Measurements from ENCODE around the gene FSD1.
"Not testable (repeated sequence)": the region's sequence is repeated elsewhere in the genome, so short reads cannot be mapped to it uniquely, and the experiment has no call there.

The FSD1 gene

DNA sequence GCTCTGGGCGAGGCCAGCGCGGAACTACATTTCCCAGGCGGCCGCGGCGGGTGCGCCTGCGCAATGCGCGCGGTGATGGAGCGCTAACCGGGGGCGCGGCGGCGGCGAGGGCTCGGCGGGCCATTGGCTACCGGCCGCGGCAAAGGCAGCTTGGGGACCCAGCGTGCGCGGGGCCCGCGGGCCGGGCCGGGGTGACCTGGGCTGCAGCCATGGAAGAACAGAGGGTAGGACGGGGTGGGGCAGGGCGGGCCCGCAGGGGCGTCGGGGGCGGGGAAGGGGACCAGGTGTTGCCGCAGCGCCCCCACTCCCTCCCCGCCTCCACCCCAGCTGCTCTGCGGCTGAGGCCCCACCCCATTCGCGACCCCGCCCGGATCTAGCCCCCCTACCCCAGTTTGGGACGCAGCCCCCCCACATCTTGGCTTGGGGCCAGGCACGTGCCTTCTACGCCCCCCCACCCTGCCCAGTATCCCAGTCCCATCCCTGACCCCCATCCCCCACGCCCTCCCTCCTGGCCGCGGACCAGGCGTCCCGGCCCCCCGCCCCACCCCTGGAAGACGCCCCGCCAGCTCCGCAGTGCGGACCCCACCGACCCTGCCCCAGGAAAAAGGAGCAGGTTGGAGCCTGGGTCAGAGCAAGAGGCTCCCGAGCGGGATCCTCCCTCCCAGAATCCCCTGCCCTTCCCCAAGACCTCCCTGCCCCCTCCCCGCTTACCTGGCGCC is at the start of gene FSD1:
Gene FSD1, plus strand, starts transcription at position 61 of the 719 bp plus-strand sequence. Its CDS starts 149 bp downstream, at position 210.
- H3K27ac Mint-ChIP-seq, result no peak within 1 kb of the TSS
- DNase-seq (ENCODE audit: low spot score in 2 of 2), result peak; percentile 33 to 56
- H3K9me3 Mint-ChIP-seq, result peaks cover 2% of the 10 kb centered on the region
- peaks cover 2% of the 10 kb centered on the region for H3K4me1 Mint-ChIP-seq
- H3K4me3 Mint-ChIP-seq, result peak within 1 kb of the TSS; percentile 77
- H3K36me3 Mint-ChIP-seq, result peaks cover 2% of the 10 kb centered on the region
- H3K27me3 Mint-ChIP-seq, result peaks cover 14% of the 10 kb centered on the region
- ATAC-seq (ENCODE audit: low read depth), result peak; percentile 87

- H3K9me3 Mint-ChIP-seq, result no peaks in the 10 kb centered on the region
- H3K4me3 Mint-ChIP-seq, result no peak overlapping the region
- H3K36me3 Mint-ChIP-seq, result peaks cover 32% of the 10 kb centered on the region
- H3K27me3 Mint-ChIP-seq, result no peaks in the 10 kb centered on the region
- H3K27ac Mint-ChIP-seq, result no peak overlapping the region
- H3K4me1 Mint-ChIP-seq, result peaks cover 5% of the 10 kb centered on the region
- DNase-seq (ENCODE audit: low spot score in 2 of 2) (no peak), ATAC-seq (ENCODE audit: low read depth) (no peak)
These were observed 47.8 kb upstream of the FSD1 start for GRCh38 chr19:4256563-4256962.

DNA sequence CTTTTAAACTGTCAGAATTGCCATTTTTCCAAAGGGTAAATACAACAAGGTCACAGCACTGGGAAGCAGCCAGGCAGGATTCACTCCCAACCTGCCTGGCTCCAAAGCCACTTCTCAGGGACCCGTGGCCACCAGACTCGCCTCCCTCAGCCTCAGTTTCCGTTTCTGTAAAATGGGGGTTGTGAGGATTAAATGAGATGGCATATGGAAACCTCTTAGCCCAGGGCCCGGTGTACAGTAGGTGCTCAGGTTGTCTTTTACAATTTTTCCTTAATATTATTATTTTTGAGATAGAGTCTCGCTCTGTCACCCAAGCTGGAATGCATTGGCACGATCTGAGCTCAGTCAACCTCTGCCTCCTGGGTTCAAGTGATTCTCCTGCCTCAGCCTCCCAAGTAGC is 47.4 kb upstream of the FSD1 start:
- Mint-ChIP-seq H3K9me3 (no peaks in the 10 kb centered on the region), H3K36me3 (peaks cover 34% of the 10 kb centered on the region), H3K27me3 (no peaks in the 10 kb centered on the region), H3K27ac (no peak overlapping the region), H3K4me3 (no peak overlapping the region), H3K4me1 (peaks cover 5% of the 10 kb centered on the region)
- ATAC-seq (ENCODE audit: low read depth) (no peak), DNase-seq (ENCODE audit: low spot score in 2 of 2) (no peak)

DNA sequence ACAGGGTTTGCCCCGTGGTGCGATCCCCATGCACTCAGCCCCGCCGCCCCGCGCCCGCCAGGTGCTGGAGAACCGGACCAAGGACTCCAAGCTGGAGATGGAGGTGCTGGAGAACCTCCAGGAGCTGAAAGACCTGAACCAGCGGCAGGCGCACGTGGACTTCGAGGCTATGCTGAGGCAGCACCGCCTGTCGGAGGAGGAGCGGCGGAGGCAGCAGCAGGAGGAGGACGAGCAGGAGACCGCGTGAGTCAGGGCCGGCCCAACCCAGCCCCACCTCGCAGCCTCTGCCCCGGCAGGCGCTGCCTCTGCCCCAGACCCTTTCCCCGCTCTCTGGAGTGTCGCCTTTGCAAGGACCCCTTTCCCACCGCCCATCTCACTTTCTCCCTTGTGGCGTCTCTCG is 46.2 kb upstream of the FSD1 start:
- no peak overlapping the region for H3K4me3 Mint-ChIP-seq
- ATAC-seq (ENCODE audit: low read depth) (no peak), DNase-seq (ENCODE audit: low spot score in 2 of 2) (no peak)
- no peaks in the 10 kb centered on the region for H3K9me3 Mint-ChIP-seq
- no peaks in the 10 kb centered on the region for H3K27me3 Mint-ChIP-seq
- peaks cover 36% of the 10 kb centered on the region for H3K36me3 Mint-ChIP-seq
- H3K27ac Mint-ChIP-seq, result no peak overlapping the region
- H3K4me1 Mint-ChIP-seq, result peaks cover 5% of the 10 kb centered on the region

DNA sequence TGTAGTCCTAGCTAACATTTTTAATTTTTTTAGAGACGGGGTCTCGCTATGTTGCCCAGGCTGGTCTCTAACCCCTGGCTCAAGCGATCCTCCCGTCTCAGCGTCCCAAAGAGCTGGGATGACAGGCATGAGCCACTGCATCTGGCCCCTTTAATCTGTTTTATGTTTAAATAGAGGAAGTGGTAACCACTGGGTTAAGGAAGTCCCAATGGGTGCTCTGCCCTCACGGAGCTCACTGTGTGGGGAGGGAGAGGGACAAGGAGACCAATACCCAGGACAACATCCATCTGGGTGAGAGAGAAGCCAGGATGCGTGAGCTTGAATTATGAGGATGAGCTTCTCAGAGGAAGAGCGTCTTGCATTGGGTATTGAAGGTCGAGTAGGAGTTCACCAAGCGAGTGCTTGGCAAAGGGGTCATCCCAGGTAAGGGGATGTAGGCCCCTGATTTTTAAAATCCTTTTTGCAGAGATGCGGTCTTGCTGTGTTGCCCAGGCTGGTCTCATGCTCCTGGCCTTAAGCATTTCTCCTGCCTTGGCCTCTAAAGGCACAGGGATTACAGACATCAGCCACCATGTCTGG is 43.7 kb upstream of the FSD1 start:
- no peak overlapping the region for H3K4me3 Mint-ChIP-seq

DNA sequence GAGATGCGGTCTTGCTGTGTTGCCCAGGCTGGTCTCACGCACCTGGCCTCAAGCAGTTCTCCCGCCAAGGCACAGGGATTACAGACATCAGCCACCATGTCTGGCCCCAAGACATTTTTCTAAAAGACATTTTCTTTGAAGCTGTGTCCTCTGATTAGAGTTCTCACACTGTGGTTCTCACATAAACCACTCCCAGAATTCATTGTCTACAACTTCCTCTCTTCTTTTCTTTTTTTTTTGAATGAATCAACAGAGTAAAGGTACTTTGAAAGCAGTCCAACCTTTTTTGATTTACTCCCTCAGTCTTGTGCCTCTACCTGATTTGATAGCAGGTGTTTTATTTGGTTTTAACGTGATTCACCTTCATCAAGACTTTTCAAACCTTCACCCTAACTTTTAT is 39.6 kb upstream of the FSD1 start:
- Mint-ChIP-seq H3K27me3 (no peaks in the 10 kb centered on the region), H3K4me3 (no peak overlapping the region), H3K9me3 (no peaks in the 10 kb centered on the region), H3K4me1 (peaks cover 12% of the 10 kb centered on the region), H3K36me3 (peaks cover 32% of the 10 kb centered on the region), H3K27ac (no peak overlapping the region)
- ATAC-seq (ENCODE audit: low read depth), result no peak
- no peak for DNase-seq (ENCODE audit: low spot score in 2 of 2)

More for the DNA sequence above, 43.7 kb upstream of the FSD1 start:
- peak; percentile 66 for ATAC-seq (ENCODE audit: low read depth)
- no peaks in the 10 kb centered on the region for H3K9me3 Mint-ChIP-seq
- peaks cover 32% of the 10 kb centered on the region for H3K36me3 Mint-ChIP-seq
- H3K27me3 Mint-ChIP-seq, result no peaks in the 10 kb centered on the region
- peak overlapping the region; percentile 3 for H3K27ac Mint-ChIP-seq
- peaks cover 2% of the 10 kb centered on the region for H3K4me1 Mint-ChIP-seq
- DNase-seq (ENCODE audit: low spot score in 2 of 2), result no peak

- peaks cover 29% of the 10 kb centered on the region for H3K36me3 Mint-ChIP-seq
- H3K27ac Mint-ChIP-seq, result no peak overlapping the region
- H3K9me3 Mint-ChIP-seq, result no peaks in the 10 kb centered on the region
These were observed 38.0 kb upstream of the FSD1 start for GRCh38 chr19:4266253-4267000.

GRCh38 chr19:4267101-4267900 is 37.1 kb upstream of the FSD1 start:
- DNase-seq (ENCODE audit: low spot score in 2 of 2) (peak; percentile 41 to 64), ATAC-seq (ENCODE audit: low read depth) (peak; percentile 59)
- H3K27ac Mint-ChIP-seq, result peak overlapping the region; percentile 74
- peaks cover 10% of the 10 kb centered on the region for H3K4me1 Mint-ChIP-seq
- no peaks in the 10 kb centered on the region for H3K27me3 Mint-ChIP-seq
- H3K36me3 Mint-ChIP-seq, result peaks cover 27% of the 10 kb centered on the region
- H3K4me3 Mint-ChIP-seq, result no peak overlapping the region
- H3K9me3 Mint-ChIP-seq, result no peaks in the 10 kb centered on the region

More at GRCh38 chr19:4266253-4267000, 38.0 kb upstream of the FSD1 start:
- peak; percentile 61 for ATAC-seq (ENCODE audit: low read depth)
- no peaks in the 10 kb centered on the region for H3K27me3 Mint-ChIP-seq
- peaks cover 10% of the 10 kb centered on the region for H3K4me1 Mint-ChIP-seq
- no peak overlapping the region for H3K4me3 Mint-ChIP-seq
- DNase-seq (ENCODE audit: low spot score in 2 of 2), result no peak

DNA sequence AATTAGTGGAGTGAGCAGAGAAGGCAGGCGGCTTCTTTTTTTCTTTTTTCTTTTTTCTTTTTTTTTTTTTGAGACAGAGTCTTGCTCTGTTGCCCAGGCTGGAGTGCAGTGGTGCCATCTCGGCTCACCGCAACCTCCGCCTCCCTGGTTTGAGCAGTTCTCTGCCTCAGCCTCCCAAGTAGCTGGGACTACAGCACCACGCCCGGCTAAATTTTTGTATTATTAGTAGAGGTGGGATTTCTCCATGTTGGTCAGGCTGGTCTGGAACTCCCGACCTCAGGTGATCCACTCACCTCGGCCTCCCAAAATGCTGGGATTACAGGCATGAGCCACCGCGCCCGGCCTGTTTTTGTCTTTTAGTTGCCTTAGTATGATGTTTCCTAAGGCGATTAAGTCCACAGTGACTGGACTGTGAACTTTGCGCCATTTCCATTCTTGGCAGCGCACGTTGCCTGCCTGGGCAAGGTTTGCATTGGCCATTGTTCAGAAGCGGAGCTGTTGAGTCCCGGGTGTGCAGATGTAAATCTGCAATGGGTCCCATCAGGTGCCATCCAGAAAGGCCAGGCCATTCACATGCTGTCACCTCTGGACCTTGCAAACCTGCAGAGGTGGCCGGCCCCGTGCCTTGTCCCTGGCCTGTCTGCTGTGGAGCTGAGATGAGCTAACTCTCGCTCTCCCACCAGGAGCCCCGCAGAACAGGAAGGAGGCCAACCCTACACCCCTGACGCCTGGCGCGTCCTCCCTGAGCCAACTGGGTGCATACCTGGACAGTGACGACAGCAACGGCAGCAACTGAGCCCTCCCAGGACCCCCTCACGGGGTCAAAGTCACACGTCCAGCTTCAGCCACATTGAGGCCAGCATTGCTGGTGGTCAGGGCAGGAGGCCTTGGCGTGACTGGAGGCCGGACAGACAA is 36.2 kb upstream of the FSD1 start:
- H3K36me3 Mint-ChIP-seq, result peaks cover 28% of the 10 kb centered on the region
- H3K27ac Mint-ChIP-seq, result no peak overlapping the region
- no peak for ATAC-seq (ENCODE audit: low read depth)
- H3K27me3 Mint-ChIP-seq, result no peaks in the 10 kb centered on the region
- peaks cover 10% of the 10 kb centered on the region for H3K4me1 Mint-ChIP-seq
- no peak for DNase-seq (ENCODE audit: low spot score in 2 of 2)
- no peaks in the 10 kb centered on the region for H3K9me3 Mint-ChIP-seq
- no peak overlapping the region for H3K4me3 Mint-ChIP-seq

DNA sequence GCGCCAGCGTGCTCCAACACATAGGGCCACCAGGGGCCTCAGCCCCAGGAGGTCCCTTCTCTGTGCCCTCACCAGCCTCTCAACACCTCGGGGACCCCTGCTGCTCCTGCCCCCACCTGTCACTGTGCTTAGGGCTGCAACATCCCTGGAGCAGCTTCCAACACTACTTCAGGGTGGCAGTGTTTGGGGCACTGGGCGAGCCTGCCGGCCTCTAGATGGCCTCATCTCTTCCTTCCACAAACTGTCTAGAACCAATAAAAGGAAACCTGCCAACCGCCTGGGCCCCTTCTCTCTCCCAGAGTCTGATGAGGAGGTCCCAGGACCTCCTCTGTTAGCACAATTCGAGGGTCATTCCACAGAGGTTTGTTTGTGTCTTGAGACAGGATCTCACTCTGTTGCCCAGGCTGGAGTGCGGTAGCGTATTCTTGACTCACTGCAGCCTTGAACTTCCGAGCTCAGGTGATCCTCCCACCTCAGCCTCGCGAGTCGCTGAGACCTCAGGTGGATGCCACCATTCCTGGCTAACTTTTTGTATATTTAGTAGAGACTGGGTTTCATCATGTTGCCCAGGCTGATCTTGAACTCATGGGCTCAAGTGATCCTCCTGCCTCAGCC is 35.5 kb upstream of the FSD1 start:
- Mint-ChIP-seq H3K4me1 (peaks cover 10% of the 10 kb centered on the region), H3K27ac (no peak overlapping the region), H3K36me3 (peaks cover 25% of the 10 kb centered on the region), H3K9me3 (no peaks in the 10 kb centered on the region), H3K27me3 (no peaks in the 10 kb centered on the region), H3K4me3 (no peak overlapping the region)
- ATAC-seq (ENCODE audit: low read depth) (no peak), DNase-seq (ENCODE audit: low spot score in 2 of 2) (no peak)

GRCh38 chr19:4272894-4273293 is 31.5 kb upstream of the FSD1 start:
- ATAC-seq (ENCODE audit: low read depth) (no peak), DNase-seq (ENCODE audit: low spot score in 2 of 2) (no peak)
- H3K4me1 Mint-ChIP-seq, result no peaks in the 10 kb centered on the region
- H3K4me3 Mint-ChIP-seq, result no peak overlapping the region
- peaks cover 6% of the 10 kb centered on the region for H3K36me3 Mint-ChIP-seq
- no peak overlapping the region for H3K27ac Mint-ChIP-seq
- H3K27me3 Mint-ChIP-seq, result no peaks in the 10 kb centered on the region
- H3K9me3 Mint-ChIP-seq, result no peaks in the 10 kb centered on the region

DNA sequence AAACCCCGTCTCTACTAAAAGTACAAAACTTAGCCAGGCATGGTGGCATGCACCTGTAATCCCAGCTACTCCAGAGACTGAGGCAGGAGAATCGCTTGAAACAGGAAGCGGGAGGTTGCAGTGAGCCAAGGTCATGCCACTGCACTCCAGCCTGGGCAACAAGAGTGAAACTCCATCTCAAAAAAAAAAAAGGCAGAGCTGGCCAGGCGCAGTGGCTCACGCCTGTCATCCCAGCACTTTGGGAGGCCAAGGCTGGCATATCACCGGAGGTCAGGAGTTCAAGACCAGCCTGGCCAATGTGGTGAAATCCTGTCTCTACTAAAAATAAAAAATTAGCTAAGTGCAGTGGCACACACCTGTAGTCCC is 30.1 kb upstream of the FSD1 start:
- H3K4me1 Mint-ChIP-seq; H3K27me3 Mint-ChIP-seq; H3K4me3 Mint-ChIP-seq; H3K9me3 Mint-ChIP-seq; H3K27ac Mint-ChIP-seq; ATAC-seq (ENCODE audit: low read depth); H3K36me3 Mint-ChIP-seq; DNase-seq (ENCODE audit: low spot score in 2 of 2): not testable (repeated sequence)
